Epithelial cell of esophagus (primary cell): Measurements from ENCODE around the gene PIM3.
A peak's percentile ranks its signal among the peaks of the same experiment; 100 is the strongest.

ENCODE experiments used
- DNase-seq: peaks from one replicate; pipeline ENCODE4 v3.0.0; 2010; ENCODE audit warnings: low read depth
- H3K4me3 ChIP-seq: 2 replicates; pipeline ENCODE4 v1.5.1; 2011; ENCODE audit warnings: mild to moderate bottlenecking, low read length, control low read depth
- CTCF ChIP-seq: IDR thresholded peaks from 2 replicates; pipeline ENCODE4 v1.5.1; 2011; ENCODE audit warnings: low read depth, mild to moderate bottlenecking, low read length, control low read depth, inconsistent platforms; ENCODE audit not compliant: insufficient read depth; ENCODE audit errors: missing control alignments

The PIM3 gene

GRCh38 chr22:49916831-49917230 lies 43.7 kb upstream of the PIM3 start:
- peak overlapping the region; percentile 72 for H3K4me3 ChIP-seq
- TF ChIP-seq CTCF, result no peak
- no peak for DNase-seq

GRCh38 chr22:49917974-49918910 lies 42.3 kb upstream of the PIM3 start, which contains the start of the genes ALG12 and CRELD2:
Gene ALG12 (minus strand): TSS chr22:49918438. CDS start chr22:49913765, 4,673 bp downstream.
Gene CRELD2 (plus strand): TSS chr22:49918634. CDS start chr22:49918770, 136 bp downstream.
- no peak for TF ChIP-seq CTCF
- H3K4me3 ChIP-seq, result peak within 1 kb of the TSS; percentile 72
- DNase-seq, result peak; percentile 98

- DNase-seq, result no peak
- H3K4me3 ChIP-seq, result peak overlapping the region; percentile 58
- no peak for TF ChIP-seq CTCF
Measured at GRCh38 chr22:49918911-49919881, 41.4 kb upstream of the PIM3 start.

DNA sequence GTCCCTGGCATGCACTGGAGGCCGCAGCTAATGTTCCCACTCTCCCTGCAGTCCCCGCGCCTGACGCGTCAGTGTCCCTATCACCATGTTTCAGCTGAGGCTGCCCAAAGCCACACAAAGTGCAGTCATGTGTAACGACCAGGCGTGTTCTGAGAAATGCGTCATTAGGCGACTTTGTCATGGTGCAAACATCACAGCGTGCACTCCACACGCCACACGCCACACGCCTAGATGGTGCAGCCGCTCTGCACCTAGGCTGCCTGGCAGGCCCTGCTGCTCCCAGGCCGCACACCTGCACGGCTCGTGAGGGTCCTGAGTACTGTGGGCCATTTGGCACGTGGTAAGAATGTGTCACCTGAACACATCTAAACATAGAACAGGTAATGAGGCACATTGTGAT lies 39.7 kb upstream of the PIM3 start:
- no peak for TF ChIP-seq CTCF
- no peak for DNase-seq
- H3K4me3 ChIP-seq, result no peak overlapping the region

DNA sequence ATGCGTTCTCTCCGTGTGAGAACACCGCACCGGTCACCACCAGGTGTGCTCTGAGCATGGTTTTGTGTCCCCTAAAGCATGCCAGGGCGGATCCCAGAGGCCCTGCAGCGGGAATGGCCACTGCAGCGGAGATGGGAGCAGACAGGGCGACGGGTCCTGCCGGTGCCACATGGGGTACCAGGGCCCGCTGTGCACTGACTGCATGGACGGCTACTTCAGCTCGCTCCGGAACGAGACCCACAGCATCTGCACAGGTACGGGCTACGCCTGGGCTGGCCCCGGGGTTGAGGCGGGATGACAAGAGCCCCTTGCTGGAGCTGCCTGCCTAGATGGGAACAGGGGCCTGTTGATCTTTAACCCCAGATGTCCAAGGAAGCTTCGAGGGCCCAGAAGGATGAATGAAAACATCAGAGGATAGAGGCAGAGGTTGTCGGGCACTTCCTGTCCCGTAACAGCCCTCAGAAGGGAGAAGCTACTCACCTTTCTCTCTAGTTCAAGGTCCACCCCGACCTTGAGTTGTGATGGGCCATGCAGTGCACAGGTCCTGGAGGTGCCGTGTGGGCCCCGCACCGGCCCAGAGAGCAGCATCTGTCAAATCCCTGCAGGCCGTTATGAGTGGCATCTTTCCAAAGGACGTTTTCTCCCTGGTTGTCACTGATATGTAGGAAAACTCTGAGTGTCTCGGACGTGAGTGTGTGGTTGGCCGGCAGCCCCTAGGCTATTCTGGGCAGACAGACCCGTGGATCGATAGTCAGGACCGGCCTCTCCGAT lies 38.9 kb upstream of the PIM3 start:
- TF ChIP-seq CTCF, result no peak
- no peak for DNase-seq
- H3K4me3 ChIP-seq, result no peak overlapping the region

GRCh38 chr22:49922484-49922883 lies 38.1 kb upstream of the PIM3 start:
- H3K4me3 ChIP-seq, result no peak overlapping the region
- DNase-seq, result peak; percentile 48
- TF ChIP-seq CTCF, result no peak
